Measurements from ENCODE around the gene ZDHHC23.

Gene ZDHHC23

DNA sequence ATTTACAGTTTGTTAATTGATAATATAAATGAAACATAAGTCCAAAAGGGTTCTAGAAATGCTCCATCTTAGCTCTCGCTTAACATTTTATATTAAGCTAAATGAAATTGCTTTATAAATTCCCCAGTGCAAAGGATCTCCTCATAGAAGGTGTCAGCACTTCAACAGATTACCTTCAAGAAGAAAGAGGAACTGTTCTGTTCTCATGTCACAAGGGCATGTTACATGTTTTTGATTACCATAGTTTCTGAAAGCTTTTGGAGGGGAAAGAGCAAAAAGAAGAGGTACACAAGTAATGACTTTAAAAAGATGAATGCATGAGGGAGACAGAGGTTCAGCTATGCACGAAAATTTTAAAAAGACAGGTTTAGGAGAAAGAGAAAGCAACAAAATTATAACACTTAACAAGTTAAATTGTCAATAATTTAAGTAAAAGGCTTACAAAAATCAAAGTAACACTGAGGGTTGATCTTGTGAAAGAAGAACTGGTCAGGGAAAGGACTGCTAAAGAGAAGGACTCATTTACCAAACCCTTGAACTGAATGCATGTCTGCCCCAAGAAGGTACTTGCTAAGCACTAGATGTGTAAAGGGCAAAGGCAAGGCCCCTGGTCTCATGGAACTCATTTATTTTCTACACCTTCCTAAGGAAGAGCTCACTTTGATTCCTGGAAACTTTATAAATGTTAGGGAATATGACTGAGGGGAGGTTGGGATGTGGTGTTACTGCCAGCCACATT, 63.4 kb downstream of the ZDHHC23 start:
- peak; percentile 18 to 33 for DNase-seq

Measured in AML-193 (cell line).